BJ (cell line): ENCODE results near the gene UBD. TPM values are rescaled to one million over a fixed set of nuclear protein-coding genes. Genes with fewer than 3 reads are reported as not detected.

ENCODE experiments used
- CTCF ChIA-PET: fragments of 350-600 bp; formaldehyde crosslinking; extraction: SDS; loops from one replicate; lab custom pipeline; 2021; ENCODE audit warnings: antibody characterized with exemption, inconsistent platforms; lab: Yijun Ruan, JAX
- POLR2A ChIA-PET: fragments of 300-600 bp; sonication (Branson Sonifier 250); formaldehyde crosslinking; extraction: SDS; loops from one replicate; lab custom pipeline; 2021; ENCODE audit warnings: antibody characterized with exemption; lab: Charles Lee
- DNase-seq: peaks from one replicate; pipeline ENCODE4 v3.0.0-alpha.2; 2011; ENCODE audit warnings: low read depth
- H3K27me3 ChIP-seq: 2 replicates; pipeline ENCODE4 v1.6.0; 2011; ENCODE audit warnings: low read length; ENCODE audit not compliant: control insufficient read depth, insufficient read depth
- H3K36me3 ChIP-seq: 2 replicates; pipeline ENCODE4 v1.5.1; 2011; ENCODE audit warnings: low read length; ENCODE audit not compliant: control insufficient read depth, insufficient read depth
- H3K4me3 ChIP-seq: 2 replicates; pipeline ENCODE4 v1.5.1; 2011; ENCODE audit warnings: low read depth, mild to moderate bottlenecking, control low read depth, low read length
- CTCF ChIP-seq: IDR thresholded peaks from 2 replicates; pipeline ENCODE4 v1.5.1; 2011; ENCODE audit warnings: low read depth, mild to moderate bottlenecking, control low read depth, inconsistent platforms, low read length, moderate library complexity; ENCODE audit not compliant: insufficient read depth
- polyA plus RNA-seq: library from polyadenylated mRNA; depleted of rRNA; stranded (reverse); fragments of >200 nt; gene quantifications from 2 replicates; pipeline ENCODE4 v1.2.3, GENCODE V29; 2011

UBD gene
- polyA plus RNA-seq, 1 experiment = not detected

DNA sequence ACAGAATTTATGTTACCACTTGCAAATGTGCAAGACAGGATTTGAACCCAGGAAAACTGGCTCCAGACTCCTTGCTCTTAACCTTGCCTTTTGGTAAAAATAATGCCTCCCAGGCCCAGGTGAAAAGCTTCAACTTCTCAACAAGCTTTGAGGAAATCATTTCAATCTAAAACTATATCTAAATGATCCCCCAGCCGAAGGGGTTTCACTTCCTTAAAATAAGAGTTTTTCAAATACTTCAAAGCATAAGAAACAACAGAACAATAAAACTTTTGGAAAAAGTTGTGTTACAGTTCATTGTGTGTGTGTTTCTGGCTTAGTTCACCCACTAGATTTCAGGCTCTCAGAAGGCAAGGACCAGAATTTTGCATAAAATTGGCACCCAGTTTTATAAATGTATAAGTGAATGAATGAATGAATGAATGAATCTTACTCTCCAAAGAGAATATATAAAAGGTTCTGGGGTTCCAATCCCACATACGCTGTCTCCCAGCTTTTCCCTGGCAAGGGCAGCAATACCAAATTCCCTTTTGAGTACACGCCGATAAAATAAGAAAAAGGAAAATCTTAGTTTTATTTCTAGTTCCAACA, 30.8 kb upstream of the UBD start:
- H3K4me3 ChIP-seq = no peak overlapping the region
- no peaks in the 10 kb centered on the region for H3K36me3 ChIP-seq
- POLR2A ChIA-PET = no interaction called here
- H3K27me3 ChIP-seq = no peaks in the 10 kb centered on the region; the same call in 1 of the 2 replicates
- TF ChIP-seq CTCF = no peak
- CTCF ChIA-PET = interaction anchor here (0.6 to 2.5 kb wide), 8 partner anchors 8 to 752 kb away, joined by 3 to 16 read pairs (median 4); no protein-coding TSS in a partner anchor
- DNase-seq = no peak

DNA sequence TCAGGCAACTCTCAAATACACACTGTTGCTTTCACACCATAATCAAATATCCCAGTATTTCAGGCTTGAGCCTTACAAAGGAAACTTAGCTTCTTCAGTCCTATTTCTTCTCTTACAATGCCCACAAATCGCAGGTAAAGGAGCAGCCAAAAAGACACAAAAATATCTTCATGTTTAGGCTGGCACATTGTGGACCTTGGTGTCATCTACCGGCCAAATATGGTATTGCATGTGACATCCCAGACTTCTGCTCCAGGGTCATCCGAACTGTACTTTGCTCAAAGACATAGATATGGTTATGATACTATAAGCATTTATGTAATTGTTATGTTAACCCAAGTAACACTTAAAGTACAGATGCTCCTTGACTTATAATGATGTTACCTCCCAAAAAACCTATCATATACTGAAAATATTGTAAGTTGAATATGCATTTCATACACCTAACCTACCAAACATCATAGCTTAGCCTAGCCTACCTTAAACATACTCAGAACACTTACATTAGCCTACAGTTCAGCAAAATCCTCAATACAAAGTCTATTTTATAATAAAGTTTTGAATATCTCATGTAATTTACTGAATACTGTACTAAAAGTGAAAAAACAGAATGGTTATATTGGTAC, 30.0 kb upstream of the UBD start:
- Histone ChIP-seq H3K36me3 (no peaks in the 10 kb centered on the region), H3K4me3 (no peak overlapping the region), H3K27me3 (no peaks in the 10 kb centered on the region; the same call in 1 of the 2 replicates)
- DNase-seq = no peak
- POLR2A ChIA-PET = no interaction called here
- CTCF ChIA-PET = interaction anchor here (0.6 to 2.5 kb wide), 14 partner anchors 8 to 1035 kb away, joined by 3 to 16 read pairs (median 3); no protein-coding TSS in a partner anchor
- TF ChIP-seq CTCF = peak; percentile 88

GRCh38 chr6:29584821-29585220, 25.3 kb upstream of the UBD start, which contains the start of gene OR2H2:
OR2H2 (plus strand) TSS chr6:29585121; CDS start chr6:29587945, 2,824 bp downstream.
- Histone ChIP-seq H3K4me3 (no peak within 1 kb of the TSS), H3K27me3 (no peaks in the 10 kb centered on the region; the same call in 1 of the 2 replicates), H3K36me3 (no peaks in the 10 kb centered on the region)
- ChIA-PET POLR2A (no interaction called here), CTCF (interaction anchor here (1.3 kb wide), 1 partner anchor 10 kb away, joined by 3 read pairs; no protein-coding TSS in a partner anchor)
- TF ChIP-seq CTCF = no peak
- no peak for DNase-seq

DNA sequence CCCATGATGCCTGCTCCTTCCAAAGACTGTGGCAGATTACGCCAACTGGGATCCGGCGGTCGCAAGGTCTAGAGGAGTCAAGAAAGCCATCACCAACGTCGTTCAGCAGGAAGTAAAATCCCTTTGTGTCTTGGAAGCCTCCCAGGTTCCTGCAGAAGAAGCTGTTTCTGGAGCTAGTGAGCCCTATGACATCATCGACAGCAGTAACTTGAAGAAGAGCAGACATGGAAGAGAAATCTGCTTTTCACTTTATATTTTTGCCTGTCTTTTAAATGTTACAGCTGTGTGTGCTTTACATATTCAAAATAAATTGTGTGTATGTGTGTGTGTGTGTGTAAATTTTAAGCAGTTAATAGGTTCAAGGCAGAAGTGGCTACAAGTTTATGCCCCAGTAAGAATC, 18.0 kb upstream of the UBD start:
- no peaks in the 10 kb centered on the region for H3K36me3 ChIP-seq
- H3K4me3 ChIP-seq = no peak overlapping the region
- H3K27me3 ChIP-seq = no peaks in the 10 kb centered on the region
- POLR2A ChIA-PET = no interaction called here
- CTCF ChIA-PET = interaction anchor here (2.3 kb wide), 1 partner anchor 12 kb away, joined by 16 read pairs; no protein-coding TSS in a partner anchor
- no peak for DNase-seq
- no peak for TF ChIP-seq CTCF

- no peak for TF ChIP-seq CTCF
- Histone ChIP-seq H3K36me3 (no peaks in the 10 kb centered on the region), H3K4me3 (no peak overlapping the region), H3K27me3 (no peaks in the 10 kb centered on the region)
- no peak for DNase-seq
- ChIA-PET POLR2A (no interaction called here), CTCF (interaction anchor here (1.3 kb wide), 1 partner anchor 8 kb away, joined by 3 read pairs; no protein-coding TSS in a partner anchor)
Observed at GRCh38 chr6:29576056-29576455, 16.5 kb upstream of the UBD start.
